Gastrocnemius medialis (tissue), 4 donors: ENCODE results near the gene SEMA3E. TPM values are rescaled to one million over a fixed set of nuclear protein-coding genes. Genes with fewer than 3 reads are reported as not detected.

Experiments
- ATAC-seq, 2 donors: fragments of 150-250 bp; one replicate each; pipeline ENCODE4 v1.9.1; 2016
- DNase-seq, 2 donors: peaks; one replicate each; pipeline ENCODE4 v3.0.0-alpha.2; 2019
- H3K27ac ChIP-seq, 4 donors: fragments of 200-600 bp; sonication (generic); 1 replicate in 1 of 4; 2 replicates in 3 of 4; pipeline ENCODE4 v1.5.1; 2016 to 2018; ENCODE audit warnings: mild to moderate bottlenecking in 2 of 4, moderate library complexity in 1 of 4
- H3K27me3 ChIP-seq, 3 donors: fragments of 200-600 bp; sonication (generic) in 2 of 3; 1 replicate in 1 of 3; 2 replicates in 2 of 3; pipeline versions ENCODE4 v1.5.1 to v1.6.0; 2016 to 2019; ENCODE audit warnings: mild to moderate bottlenecking in 1 of 3, moderate library complexity in 1 of 3
- H3K36me3 ChIP-seq, 2 donors: fragments of 200-600 bp; sonication (generic) in 1 of 2; one replicate each; pipeline ENCODE4 v1.5.1; 2017 to 2018
- H3K4me1 ChIP-seq, 2 donors: fragments of 200-600 bp; sonication (generic) in 1 of 2; one replicate each; pipeline ENCODE4 v1.5.1; 2016 to 2017; ENCODE audit warnings: mild to moderate bottlenecking in 2 of 2
- H3K4me3 ChIP-seq, 4 donors: fragments of 200-600 bp; sonication (generic) in 3 of 4; 1 replicate in 1 of 4; 2 replicates in 3 of 4; pipeline ENCODE4 v1.5.1; 2016 to 2019; ENCODE audit warnings: mild to moderate bottlenecking in 2 of 4
- H3K9me3 ChIP-seq, 3 donors: fragments of 200-600 bp; sonication (generic) in 2 of 3; 1 replicate in 1 of 3; 2 replicates in 2 of 3; pipeline ENCODE4 v1.5.1; 2016 to 2019
- POLR2A ChIP-seq, 2 donors: fragments of 450-650 bp; IDR thresholded peaks; one replicate each; pipeline ENCODE4 v1.6.1; 2017; ENCODE audit warnings: antibody characterized with exemption in 2 of 2, mild to moderate bottlenecking in 2 of 2, moderate library complexity in 2 of 2
- in situ Hi-C, 4 donors: fragments of 200-750 bp; cut with MboI; loops; one replicate each; pipeline versions ENCODE4 v1.15.0 to v1.8.0; 2017; ENCODE audit warnings: low sequenced_read_pairs in 4 of 4
- intact Hi-C: fragments of 100-400 bp; cut with DNase I; formaldehyde crosslinking; loops from one replicate; pipeline ENCODE4 v1.15.1; 2023; ENCODE audit warnings: low total_unique reads
- total RNA-seq, 4 donors: library from RNA; depleted of rRNA; stranded (reverse); fragments of >200 nt; gene quantifications; one replicate each; pipeline versions ENCODE4 v1.1.0 to v1.2.3, GENCODE V29; 2016
- TF ChIP-seq, protein P1 (sequence below), 5 experiments: fragments of 450-650 bp in 3 of 5; fragments of 200-600 bp in 2 of 5; sonication (generic) in 2 of 5; IDR thresholded peaks in 4 of 5; conservative IDR thresholded peaks in 1 of 5; 1 replicate in 4 of 5; 2 replicates in 1 of 5; pipeline ENCODE4 v1.5.1; 2016 to 2019; ENCODE audit warnings: antibody characterized with exemption in 5 of 5, mild to moderate bottlenecking in 3 of 5, moderate library complexity in 3 of 5

Gene SEMA3E
- total RNA-seq, 4 donors from 2014 or later, result 0.22 to 0.41 (median 0.32) TPM; not detected in 1

DNA sequence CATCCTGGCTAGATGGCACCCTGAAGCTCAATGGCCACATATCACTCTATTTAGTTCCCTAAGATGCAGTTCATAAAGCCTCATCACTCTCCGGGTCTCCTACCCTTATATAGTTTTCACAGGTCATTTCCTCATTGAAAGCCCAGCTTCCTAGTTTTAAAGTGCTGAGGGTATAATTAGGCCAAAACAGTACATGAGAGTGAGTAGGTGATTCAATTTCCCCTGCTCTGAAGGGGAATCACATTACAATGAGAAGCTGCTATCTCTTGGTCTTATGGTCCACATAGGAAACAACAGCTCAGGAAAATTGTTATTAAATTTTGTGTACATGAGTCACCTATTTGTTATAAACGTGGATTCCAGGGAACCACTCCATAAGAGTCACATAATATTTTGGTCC lies 162.0 kb downstream of the SEMA3E start:
- Histone ChIP-seq H3K27me3 (no peaks in the 10 kb centered on the region), H3K27ac (no peak overlapping the region), H3K4me3 (no peak overlapping the region), H3K9me3 (no peaks in the 10 kb centered on the region), H3K4me1 (no peaks in the 10 kb centered on the region), H3K36me3 (no peaks in the 10 kb centered on the region)
- no peak for ATAC-seq
- intact Hi-C loops, result no loop called here
- in situ Hi-C loops, result no loop called here
- DNase-seq, result no peak
- TF ChIP-seq POLR2A (IDR thresholded peaks at IDR 0.05), result no peak
- TF ChIP-seq, protein P1, sequence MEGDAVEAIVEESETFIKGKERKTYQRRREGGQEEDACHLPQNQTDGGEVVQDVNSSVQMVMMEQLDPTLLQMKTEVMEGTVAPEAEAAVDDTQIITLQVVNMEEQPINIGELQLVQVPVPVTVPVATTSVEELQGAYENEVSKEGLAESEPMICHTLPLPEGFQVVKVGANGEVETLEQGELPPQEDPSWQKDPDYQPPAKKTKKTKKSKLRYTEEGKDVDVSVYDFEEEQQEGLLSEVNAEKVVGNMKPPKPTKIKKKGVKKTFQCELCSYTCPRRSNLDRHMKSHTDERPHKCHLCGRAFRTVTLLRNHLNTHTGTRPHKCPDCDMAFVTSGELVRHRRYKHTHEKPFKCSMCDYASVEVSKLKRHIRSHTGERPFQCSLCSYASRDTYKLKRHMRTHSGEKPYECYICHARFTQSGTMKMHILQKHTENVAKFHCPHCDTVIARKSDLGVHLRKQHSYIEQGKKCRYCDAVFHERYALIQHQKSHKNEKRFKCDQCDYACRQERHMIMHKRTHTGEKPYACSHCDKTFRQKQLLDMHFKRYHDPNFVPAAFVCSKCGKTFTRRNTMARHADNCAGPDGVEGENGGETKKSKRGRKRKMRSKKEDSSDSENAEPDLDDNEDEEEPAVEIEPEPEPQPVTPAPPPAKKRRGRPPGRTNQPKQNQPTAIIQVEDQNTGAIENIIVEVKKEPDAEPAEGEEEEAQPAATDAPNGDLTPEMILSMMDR (IDR thresholded peaks at IDR 0.05 in 4 of 5, conservative IDR thresholded peaks at IDR 0.05 in 1 of 5), result no peak

DNA sequence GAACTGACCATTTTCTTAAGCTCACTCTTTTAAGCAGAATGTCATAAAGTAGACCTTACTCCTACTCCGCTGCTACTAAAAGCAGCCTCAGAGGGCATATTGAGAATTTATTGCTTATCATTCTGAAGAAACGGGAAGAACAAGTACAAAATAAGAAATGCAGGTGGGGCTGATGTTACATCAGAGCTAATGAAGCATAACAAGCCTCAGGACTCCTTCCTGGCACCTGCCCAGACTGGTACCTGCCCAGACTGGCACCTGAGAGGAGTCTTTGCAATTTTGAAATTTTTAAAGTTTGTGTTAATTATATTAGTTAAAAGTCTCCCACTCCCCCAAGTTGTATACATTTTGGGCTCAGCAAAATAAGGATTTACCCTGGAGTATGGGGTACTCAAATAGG lies 162.4 kb downstream of the SEMA3E start:
- Histone ChIP-seq H3K4me1 (no peaks in the 10 kb centered on the region), H3K9me3 (no peaks in the 10 kb centered on the region), H3K36me3 (no peaks in the 10 kb centered on the region), H3K4me3 (no peak overlapping the region), H3K27me3 (no peaks in the 10 kb centered on the region), H3K27ac (no peak overlapping the region)
- ATAC-seq (no peak), DNase-seq (no peak)
- TF ChIP-seq POLR2A (IDR thresholded peaks at IDR 0.05), result no peak
- TF ChIP-seq, protein P1 (IDR thresholded peaks at IDR 0.05 in 4 of 5, conservative IDR thresholded peaks at IDR 0.05 in 1 of 5), result no peak
- intact Hi-C loops, result no loop called here
- in situ Hi-C loops, result no loop called here

DNA sequence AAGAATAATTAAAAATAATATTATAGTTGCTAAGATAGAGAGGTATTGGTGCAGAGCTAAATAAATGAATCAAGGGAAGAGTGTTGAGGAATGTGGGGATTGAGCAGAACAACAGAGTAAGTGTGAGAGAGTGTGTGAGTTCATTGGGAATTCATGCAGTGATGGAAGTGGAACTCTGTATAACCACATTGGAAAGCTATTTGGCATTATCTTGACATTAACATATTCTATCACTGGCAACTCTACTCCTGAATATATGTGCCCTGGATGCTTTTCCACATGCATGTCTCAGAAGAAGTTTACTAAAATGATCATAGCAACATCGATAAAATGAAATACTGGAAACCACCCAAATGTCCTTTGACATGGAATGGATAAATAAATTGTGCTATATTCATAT lies 164.1 kb downstream of the SEMA3E start:
- intact Hi-C loops, result no loop called here
- in situ Hi-C loops, result no loop called here
- ATAC-seq (no peak), DNase-seq (no peak)
- TF ChIP-seq, protein P1 (IDR thresholded peaks at IDR 0.05 in 4 of 5, conservative IDR thresholded peaks at IDR 0.05 in 1 of 5), result no peak
- no peak for TF ChIP-seq POLR2A (IDR thresholded peaks at IDR 0.05)
- H3K9me3 ChIP-seq, result no peaks in the 10 kb centered on the region
- H3K4me3 ChIP-seq, result no peak overlapping the region
- H3K27ac ChIP-seq, result no peak overlapping the region
- no peaks in the 10 kb centered on the region for H3K36me3 ChIP-seq
- no peaks in the 10 kb centered on the region for H3K4me1 ChIP-seq
- H3K27me3 ChIP-seq, result no peaks in the 10 kb centered on the region

DNA sequence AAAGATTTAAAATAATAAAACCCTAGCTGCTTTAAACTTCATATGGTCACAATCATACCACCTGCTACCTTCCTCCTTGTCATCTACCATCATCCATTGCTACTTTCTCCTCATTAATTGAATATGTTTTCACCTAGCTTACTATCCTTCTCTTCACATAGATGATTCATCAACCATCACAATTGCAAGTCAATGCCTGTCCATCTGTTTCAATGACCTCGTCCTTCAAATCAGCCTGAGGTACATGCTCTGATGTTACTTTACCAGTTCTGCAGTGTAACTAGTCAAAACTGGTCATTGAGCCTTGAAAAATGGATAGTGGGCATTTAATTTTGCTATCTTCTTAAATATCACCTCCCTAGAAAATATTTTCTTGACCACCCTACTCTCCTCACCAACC lies 164.7 kb downstream of the SEMA3E start:
- no peak for DNase-seq
- TF ChIP-seq, protein P1 (IDR thresholded peaks at IDR 0.05 in 4 of 5, conservative IDR thresholded peaks at IDR 0.05 in 1 of 5), result no peak
- TF ChIP-seq POLR2A (IDR thresholded peaks at IDR 0.05), result no peak
- no peaks in the 10 kb centered on the region for H3K36me3 ChIP-seq
- no peak overlapping the region for H3K27ac ChIP-seq
- H3K27me3 ChIP-seq, result no peaks in the 10 kb centered on the region
- ATAC-seq, result no peak
- H3K9me3 ChIP-seq, result no peaks in the 10 kb centered on the region
- in situ Hi-C loops, result no loop called here
- no peak overlapping the region for H3K4me3 ChIP-seq
- no peaks in the 10 kb centered on the region for H3K4me1 ChIP-seq
- intact Hi-C loops, result no loop called here

DNA sequence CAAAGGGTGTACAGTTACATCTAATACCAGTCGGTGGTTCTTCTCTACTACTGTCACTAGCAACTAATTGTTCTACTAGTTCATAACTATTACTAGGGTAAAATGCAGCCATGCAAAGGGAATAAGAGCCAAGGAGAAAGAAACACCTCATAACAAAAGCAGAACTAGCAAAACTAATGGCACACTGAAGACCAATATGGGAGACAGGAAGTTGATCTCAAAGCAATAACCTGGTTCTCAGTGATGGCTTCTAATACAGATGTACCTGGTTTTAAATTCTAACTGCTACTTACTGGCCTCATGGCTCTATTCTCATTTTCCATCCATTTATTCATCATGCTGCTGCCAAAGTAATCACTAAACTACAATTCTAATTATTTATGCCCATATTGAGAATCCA lies 170.3 kb downstream of the SEMA3E start:
- H3K9me3 ChIP-seq, result no peaks in the 10 kb centered on the region
- H3K36me3 ChIP-seq, result no peaks in the 10 kb centered on the region
- TF ChIP-seq, protein P1 (IDR thresholded peaks at IDR 0.05 in 4 of 5, conservative IDR thresholded peaks at IDR 0.05 in 1 of 5), result no peak
- TF ChIP-seq POLR2A (IDR thresholded peaks at IDR 0.05), result no peak
- in situ Hi-C loops (no loop called here), intact Hi-C loops (no loop called here)
- ATAC-seq (no peak), DNase-seq (no peak)
- H3K27me3 ChIP-seq, result no peaks in the 10 kb centered on the region
- no peak overlapping the region for H3K4me3 ChIP-seq
- H3K4me1 ChIP-seq, result no peaks in the 10 kb centered on the region
- no peak overlapping the region for H3K27ac ChIP-seq
